K562 (cell line): ENCODE measurements around the gene GAMT. TPM values are rescaled to one million over a fixed set of nuclear protein-coding genes. Genes with fewer than 3 reads are reported as not detected.
A peak's percentile ranks its signal among the peaks of the same experiment; 100 is the strongest.

Experiments used
- FUS ChIP-seq: fragments of 200-400 bp; formaldehyde crosslinking; optimal IDR thresholded peaks from 2 replicates; pipeline ENCODE3; 2017; ENCODE audit warnings: low read depth, low read length
- IRF2 ChIP-seq: sonication (generic); formaldehyde crosslinking; IDR thresholded peaks from 2 replicates; pipeline ENCODE4 v1.8.1; 2022; ENCODE audit warnings: mild to moderate bottlenecking, missing genetic modification reagents
- KLF16 ChIP-seq: IDR thresholded peaks from 2 replicates; pipeline ENCODE4 v1.6.1; 2016; ENCODE audit warnings: antibody characterized with exemption
- MTA1 ChIP-seq: fragments of 450-650 bp; IDR thresholded peaks from 2 replicates; pipeline ENCODE4 v1.6.1; 2017; ENCODE audit warnings: borderline replicate concordance
- NCOA2 ChIP-seq, 2 experiments: fragments of 450-650 bp; IDR thresholded peaks; 2 replicates each; pipeline ENCODE4 v1.6.1; 2018; ENCODE audit warnings: mild to moderate bottlenecking in 2 of 2, moderate library complexity in 1 of 2; ENCODE audit not compliant: partially characterized antibody in 2 of 2
- NR2C2 ChIP-seq, 2 experiments: fragments of 200-800 bp in 1 of 2; sonication (Bioruptor generic) in 1 of 2; sonication (generic) in 1 of 2; formaldehyde crosslinking in 1 of 2; IDR thresholded peaks; 2 replicates each; pipeline versions ENCODE4 v1.6.1 to v1.8.0; 2016 to 2022; ENCODE audit warnings: mild to moderate bottlenecking in 1 of 2, missing compliant biosample characterization in 1 of 2, missing genetic modification characterization in 1 of 2, missing genetic modification reagents in 1 of 2
- PATZ1 ChIP-seq: fragments of 250-450 bp; sonication (Bioruptor Pico); IDR thresholded peaks from 2 replicates; pipeline ENCODE4 v1.5.0; 2020; ENCODE audit warnings: mild to moderate bottlenecking, borderline replicate concordance
- SAFB ChIP-seq: fragments of 200-400 bp; formaldehyde crosslinking; IDR thresholded peaks from 2 replicates; pipeline ENCODE4 v1.6.1; 2017; ENCODE audit warnings: low read depth, low read length, borderline replicate concordance
- SRSF3 ChIP-seq: fragments of 200-400 bp; formaldehyde crosslinking; IDR thresholded peaks from 2 replicates; pipeline ENCODE4 v1.6.1; 2016; ENCODE audit warnings: mild to moderate bottlenecking, low read length, moderate library complexity; ENCODE audit not compliant: insufficient read depth
- TFAM ChIP-seq: fragments of 250-450 bp; sonication (Bioruptor Pico); conservative IDR thresholded peaks from 2 replicates; pipeline ENCODE4 v1.5.0; 2021; ENCODE audit warnings: mild to moderate bottlenecking, moderate library complexity
- THRAP3 ChIP-seq: fragments of 450-650 bp; IDR thresholded peaks from 2 replicates; pipeline ENCODE4 v1.6.1; 2016; ENCODE audit warnings: mild to moderate bottlenecking, inconsistent platforms, borderline replicate concordance
- YBX1 ChIP-seq: fragments of 450-650 bp; IDR thresholded peaks from 2 replicates; pipeline ENCODE4 v1.7.1; 2016; ENCODE audit warnings: mild to moderate bottlenecking
- ZC3H4 ChIP-seq: sonication (generic); formaldehyde crosslinking; IDR thresholded peaks from 2 replicates; pipeline ENCODE4 v1.9.0; 2021; ENCODE audit warnings: missing genetic modification reagents, borderline replicate concordance
- ZFP1 ChIP-seq: fragments of 450-650 bp; formaldehyde crosslinking; IDR thresholded peaks from 2 replicates; pipeline ENCODE4 v1.4.0; 2020; ENCODE audit warnings: mild to moderate bottlenecking, mixed read lengths
- ZNF212 ChIP-seq: fragments of 450-650 bp; formaldehyde crosslinking; IDR thresholded peaks from 2 replicates; pipeline ENCODE4 v1.4.0; 2020; ENCODE audit warnings: mild to moderate bottlenecking
- ZNF23 ChIP-seq: fragments of 250-450 bp; sonication (Bioruptor Pico); IDR thresholded peaks from 2 replicates; pipeline ENCODE4 v1.4.0; 2020; ENCODE audit warnings: mild to moderate bottlenecking
- ZNF311 ChIP-seq: fragments of 250-450 bp; sonication (Bioruptor Pico); IDR thresholded peaks from 2 replicates; pipeline ENCODE4 v1.4.0; 2020; ENCODE audit warnings: mild to moderate bottlenecking, moderate library complexity
- ZNF668 ChIP-seq: fragments of 250-450 bp; sonication (Bioruptor Pico); IDR thresholded peaks from 2 replicates; pipeline ENCODE4 v1.8.0; 2022; ENCODE audit warnings: mild to moderate bottlenecking, inconsistent platforms
- ZNF764 ChIP-seq: fragments of 250-450 bp; sonication (Bioruptor Pico); IDR thresholded peaks from 2 replicates; pipeline ENCODE4 v1.4.0; 2020; ENCODE audit warnings: low read depth, mild to moderate bottlenecking, moderate library complexity
- ZNF830 ChIP-seq: fragments of 250-450 bp; sonication (Bioruptor Pico); IDR thresholded peaks from 2 replicates; pipeline ENCODE4 v1.5.0; 2021; ENCODE audit warnings: mild to moderate bottlenecking
- polyA plus RNA-seq, 8 experiments: library from polyadenylated mRNA; depleted of rRNA in 4 of 8; stranded (reverse) in 5 of 8; unstranded in 3 of 8; fragments of >200 nt; fragmentation: Nextera tagmentation in 2 of 8; fragmentation: Illumina TruSeq in 1 of 8; extraction: Ambion mirVana in 2 of 8; extraction: Trizol in 1 of 8; gene quantifications; 2 replicates each; pipeline versions ENCODE4 v1.2.1 to v1.2.3, GENCODE V29; 2011 to 2014; ENCODE audit warnings: inconsistent platforms in 1 of 8, missing spikeins in 1 of 8
- total RNA-seq, 7 experiments: library from RNA; depleted of rRNA in 6 of 7; stranded (reverse); fragments of >200 nt in 6 of 7; fragmentation: Illumina TruSeq in 2 of 7; extraction: Trizol in 2 of 7; gene quantifications; 2 replicates each; pipeline versions ENCODE4 v1.2.1 to v1.2.3, GENCODE V29; 2011 to 2021; ENCODE audit warnings: low replicate concordance in 1 of 7
- TF ChIP-seq, protein P1 (sequence below): fragments of 200-800 bp; sonication (Bioruptor generic); IDR thresholded peaks from 2 replicates; pipeline ENCODE4 v1.6.1; 2016; ENCODE audit warnings: missing genetic modification characterization, missing compliant biosample characterization

Gene GAMT
- total and polyA plus RNA-seq, 9 of the 15 experiments (the other 6 are each of a cell fraction or from before 2014, with no cell fraction given): 1.3 to 35.3 (median 27.2) TPM

- peak; percentile 72; the same call in 1 of the 2 replicates for TF ChIP-seq ZC3H4
- TF ChIP-seq, protein P1, sequence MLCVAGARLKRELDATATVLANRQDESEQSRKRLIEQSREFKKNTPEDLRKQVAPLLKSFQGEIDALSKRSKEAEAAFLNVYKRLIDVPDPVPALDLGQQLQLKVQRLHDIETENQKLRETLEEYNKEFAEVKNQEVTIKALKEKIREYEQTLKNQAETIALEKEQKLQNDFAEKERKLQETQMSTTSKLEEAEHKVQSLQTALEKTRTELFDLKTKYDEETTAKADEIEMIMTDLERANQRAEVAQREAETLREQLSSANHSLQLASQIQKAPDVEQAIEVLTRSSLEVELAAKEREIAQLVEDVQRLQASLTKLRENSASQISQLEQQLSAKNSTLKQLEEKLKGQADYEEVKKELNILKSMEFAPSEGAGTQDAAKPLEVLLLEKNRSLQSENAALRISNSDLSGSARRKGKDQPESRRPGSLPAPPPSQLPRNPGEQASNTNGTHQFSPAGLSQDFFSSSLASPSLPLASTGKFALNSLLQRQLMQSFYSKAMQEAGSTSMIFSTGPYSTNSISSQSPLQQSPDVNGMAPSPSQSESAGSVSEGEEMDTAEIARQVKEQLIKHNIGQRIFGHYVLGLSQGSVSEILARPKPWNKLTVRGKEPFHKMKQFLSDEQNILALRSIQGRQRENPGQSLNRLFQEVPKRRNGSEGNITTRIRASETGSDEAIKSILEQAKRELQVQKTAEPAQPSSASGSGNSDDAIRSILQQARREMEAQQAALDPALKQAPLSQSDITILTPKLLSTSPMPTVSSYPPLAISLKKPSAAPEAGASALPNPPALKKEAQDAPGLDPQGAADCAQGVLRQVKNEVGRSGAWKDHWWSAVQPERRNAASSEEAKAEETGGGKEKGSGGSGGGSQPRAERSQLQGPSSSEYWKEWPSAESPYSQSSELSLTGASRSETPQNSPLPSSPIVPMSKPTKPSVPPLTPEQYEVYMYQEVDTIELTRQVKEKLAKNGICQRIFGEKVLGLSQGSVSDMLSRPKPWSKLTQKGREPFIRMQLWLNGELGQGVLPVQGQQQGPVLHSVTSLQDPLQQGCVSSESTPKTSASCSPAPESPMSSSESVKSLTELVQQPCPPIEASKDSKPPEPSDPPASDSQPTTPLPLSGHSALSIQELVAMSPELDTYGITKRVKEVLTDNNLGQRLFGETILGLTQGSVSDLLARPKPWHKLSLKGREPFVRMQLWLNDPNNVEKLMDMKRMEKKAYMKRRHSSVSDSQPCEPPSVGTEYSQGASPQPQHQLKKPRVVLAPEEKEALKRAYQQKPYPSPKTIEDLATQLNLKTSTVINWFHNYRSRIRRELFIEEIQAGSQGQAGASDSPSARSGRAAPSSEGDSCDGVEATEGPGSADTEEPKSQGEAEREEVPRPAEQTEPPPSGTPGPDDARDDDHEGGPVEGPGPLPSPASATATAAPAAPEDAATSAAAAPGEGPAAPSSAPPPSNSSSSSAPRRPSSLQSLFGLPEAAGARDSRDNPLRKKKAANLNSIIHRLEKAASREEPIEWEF: no peak
- peak; percentile 75; the same call in 1 of the 2 replicates for TF ChIP-seq KLF16
- no peak for TF ChIP-seq TFAM (CRISPR knock-in tag)
- TF ChIP-seq NR2C2 (CRISPR knock-in tag; IDR thresholded peaks at IDR 0.05): 0 out of 2 replicates have a peak, but pooled peaks have one; percentile 52
- TF ChIP-seq NR2C2 (tag; IDR thresholded peaks at IDR 0.05): no peak
- TF ChIP-seq PATZ1 (CRISPR knock-in tag): no peak
- no peak for TF ChIP-seq ZNF23 (CRISPR knock-in tag)
- no peak for TF ChIP-seq ZNF311 (CRISPR knock-in tag)
- no peak for TF ChIP-seq ZNF668 (CRISPR knock-in tag)
- TF ChIP-seq YBX1: no peak
- no peak for TF ChIP-seq SRSF3
- TF ChIP-seq THRAP3: no peak
- TF ChIP-seq ZNF212 (CRISPR knock-in tag): peak; percentile 67; the same call in 1 of the 2 replicates
- no peak for TF ChIP-seq ZNF764 (CRISPR knock-in tag)
- TF ChIP-seq SAFB: peak; percentile 36; the same call in 1 of the 2 replicates
- peak; percentile 93; the same call in 1 of the 2 replicates for TF ChIP-seq ZNF830 (CRISPR knock-in tag)
- no peak for TF ChIP-seq IRF2 (CRISPR knock-in tag)
- peak; percentile 92 for TF ChIP-seq FUS
- TF ChIP-seq MTA1: no peak; the same call in 1 of the 2 replicates
- no peak for TF ChIP-seq ZFP1 (CRISPR knock-in tag)
- no peak for TF ChIP-seq NCOA2 (IDR thresholded peaks at IDR 0.05; ENCODE audit: partially characterized antibody in 2 of 2)
These were observed 36.9 kb upstream of the GAMT start, which contains the start of gene RPS15 (continued) for GRCh38 chr19:1438035-1438932.
